ENCODE measurements around the gene ESR1.

DNA sequence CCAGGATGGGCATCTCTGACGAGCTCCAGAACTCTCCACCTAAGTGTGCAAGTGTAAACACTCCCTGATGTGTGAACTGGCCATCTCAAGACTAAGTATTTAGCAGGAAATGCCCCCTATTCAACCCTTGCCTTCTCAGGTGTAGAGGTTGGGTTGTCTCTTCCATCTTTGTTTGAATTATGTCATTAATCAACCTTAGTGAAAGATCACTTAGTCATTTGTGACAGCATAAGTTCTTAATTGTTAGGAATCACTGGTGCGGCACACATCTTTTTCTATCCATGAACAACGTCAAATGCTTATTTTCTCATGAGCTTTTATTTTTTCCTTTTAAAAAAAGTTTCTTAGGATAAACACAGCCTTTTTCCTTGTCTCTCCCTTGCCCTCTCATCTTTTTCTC lies 151.6 kb downstream of the ESR1 start:
- TF ChIP-seq, protein P1, sequence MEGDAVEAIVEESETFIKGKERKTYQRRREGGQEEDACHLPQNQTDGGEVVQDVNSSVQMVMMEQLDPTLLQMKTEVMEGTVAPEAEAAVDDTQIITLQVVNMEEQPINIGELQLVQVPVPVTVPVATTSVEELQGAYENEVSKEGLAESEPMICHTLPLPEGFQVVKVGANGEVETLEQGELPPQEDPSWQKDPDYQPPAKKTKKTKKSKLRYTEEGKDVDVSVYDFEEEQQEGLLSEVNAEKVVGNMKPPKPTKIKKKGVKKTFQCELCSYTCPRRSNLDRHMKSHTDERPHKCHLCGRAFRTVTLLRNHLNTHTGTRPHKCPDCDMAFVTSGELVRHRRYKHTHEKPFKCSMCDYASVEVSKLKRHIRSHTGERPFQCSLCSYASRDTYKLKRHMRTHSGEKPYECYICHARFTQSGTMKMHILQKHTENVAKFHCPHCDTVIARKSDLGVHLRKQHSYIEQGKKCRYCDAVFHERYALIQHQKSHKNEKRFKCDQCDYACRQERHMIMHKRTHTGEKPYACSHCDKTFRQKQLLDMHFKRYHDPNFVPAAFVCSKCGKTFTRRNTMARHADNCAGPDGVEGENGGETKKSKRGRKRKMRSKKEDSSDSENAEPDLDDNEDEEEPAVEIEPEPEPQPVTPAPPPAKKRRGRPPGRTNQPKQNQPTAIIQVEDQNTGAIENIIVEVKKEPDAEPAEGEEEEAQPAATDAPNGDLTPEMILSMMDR (IDR thresholded peaks at IDR 0.05), result no peak
- no peak for TF ChIP-seq POLR2A (IDR thresholded peaks at IDR 0.05)

Measured in breast epithelium (tissue), 3 donors.